Stimulated activated naive CD8-positive, alpha-beta T cell treated with anti-CD3 and anti-CD28 coated beads, Interleukin-15, Interleukin-2, amounts not matched to agents 100 ng/mL and 50 ng/mL, for 24 hours (primary cell): ENCODE data around the gene STARD5.

Experiments used
- H3K27ac Mint-ChIP-seq: one replicate; pipeline ENCODE4 v1.8.0; 2021; ENCODE audit warnings: mild to moderate bottlenecking, mixed read lengths
- H3K27me3 Mint-ChIP-seq: one replicate; pipeline ENCODE4 v1.8.0; 2021; ENCODE audit warnings: mixed read lengths
- H3K36me3 Mint-ChIP-seq: one replicate; pipeline ENCODE4 v1.8.0; 2021; ENCODE audit warnings: low read depth, mixed read lengths
- H3K4me1 Mint-ChIP-seq: one replicate; pipeline ENCODE4 v1.8.0; 2021; ENCODE audit warnings: low read depth, mixed read lengths
- H3K4me3 Mint-ChIP-seq: one replicate; pipeline ENCODE4 v1.8.0; 2021; ENCODE audit warnings: mild to moderate bottlenecking, mixed read lengths
- H3K9me3 Mint-ChIP-seq: one replicate; pipeline ENCODE4 v1.8.0; 2021; ENCODE audit warnings: mixed read lengths

STARD5 gene

DNA sequence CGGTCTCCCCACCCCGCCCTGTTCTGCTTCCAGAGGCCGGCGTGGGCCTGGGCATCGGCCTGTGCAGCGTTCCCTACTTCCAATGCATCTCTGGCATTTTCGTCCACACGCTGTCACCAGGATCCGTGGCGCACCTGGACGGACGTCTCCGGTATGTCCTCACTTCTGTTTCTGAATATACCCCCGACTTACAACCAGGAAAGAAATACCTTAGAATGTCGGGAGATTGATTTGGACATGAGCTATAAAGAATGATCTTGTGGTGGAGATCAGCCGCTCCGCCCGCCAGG lies 41.4 kb downstream of the STARD5 start:
- peak overlapping the region; percentile 32 for H3K27ac Mint-ChIP-seq
- peaks cover 54% of the 10 kb centered on the region for H3K4me1 Mint-ChIP-seq
- peaks cover 11% of the 10 kb centered on the region for H3K9me3 Mint-ChIP-seq
- H3K27me3 Mint-ChIP-seq = no peaks in the 10 kb centered on the region
- no peak overlapping the region for H3K4me3 Mint-ChIP-seq
- H3K36me3 Mint-ChIP-seq = peaks cover 37% of the 10 kb centered on the region

DNA sequence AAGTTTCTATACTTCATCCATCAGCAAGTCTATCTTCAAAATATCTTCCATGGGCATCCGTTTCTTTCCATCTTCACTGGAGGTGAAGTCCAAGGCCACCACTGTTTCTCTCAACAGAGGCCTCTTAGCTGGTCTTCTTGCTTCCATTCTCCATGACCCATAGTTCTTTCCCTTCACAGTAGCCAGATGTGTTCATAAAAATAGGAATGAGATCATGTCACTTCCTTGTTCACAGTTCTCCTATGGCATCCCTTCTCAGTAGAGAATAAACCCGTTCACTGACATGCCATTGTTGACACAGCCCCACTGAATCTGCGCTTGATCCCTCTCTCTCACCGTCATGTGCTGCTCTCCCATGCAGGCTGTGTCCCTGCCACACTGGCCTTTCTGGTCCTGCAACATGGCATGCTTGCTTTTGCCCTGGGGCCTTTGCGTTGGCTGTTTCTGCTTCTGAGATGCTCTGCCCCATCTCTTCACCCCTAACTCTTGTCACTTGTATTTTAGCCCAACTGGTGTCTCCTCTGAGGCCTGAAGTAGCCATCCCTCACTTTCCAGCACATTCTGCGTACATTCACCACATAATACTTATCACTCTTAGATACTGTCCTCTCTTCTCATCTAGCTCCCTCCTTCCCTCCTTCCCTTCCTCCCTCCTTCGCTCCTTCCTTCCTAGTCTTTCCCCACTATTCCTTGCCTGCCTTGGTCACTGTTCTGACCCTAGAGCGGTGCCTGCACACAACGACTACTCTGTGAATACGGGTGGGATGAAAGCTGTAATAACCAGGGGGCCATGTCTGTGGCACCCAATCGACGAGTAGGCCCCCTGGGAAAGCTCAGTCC lies 42.0 kb downstream of the STARD5 start:
- Mint-ChIP-seq H3K27me3 (no peaks in the 10 kb centered on the region), H3K4me3 (no peak overlapping the region), H3K36me3 (peaks cover 39% of the 10 kb centered on the region), H3K9me3 (peaks cover 10% of the 10 kb centered on the region), H3K27ac (peak overlapping the region; percentile 32), H3K4me1 (peaks cover 51% of the 10 kb centered on the region)

DNA sequence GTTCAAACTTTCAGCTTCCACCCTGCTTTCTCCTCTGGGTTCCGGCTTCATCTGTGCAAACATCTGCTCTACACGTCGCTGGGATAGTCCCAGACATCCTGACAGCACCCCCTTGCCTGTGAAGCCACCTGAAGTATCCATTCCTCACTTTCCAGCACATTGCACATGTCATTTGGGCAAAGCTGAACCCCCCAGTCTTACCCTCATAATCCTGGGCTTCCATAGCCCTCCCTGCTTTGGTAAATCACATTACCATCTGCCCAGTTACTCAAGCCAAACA lies 42.5 kb downstream of the STARD5 start:
- no peak overlapping the region for H3K27ac Mint-ChIP-seq
- no peaks in the 10 kb centered on the region for H3K27me3 Mint-ChIP-seq
- H3K4me1 Mint-ChIP-seq = peaks cover 50% of the 10 kb centered on the region
- peaks cover 43% of the 10 kb centered on the region for H3K36me3 Mint-ChIP-seq
- peaks cover 13% of the 10 kb centered on the region for H3K9me3 Mint-ChIP-seq
- H3K4me3 Mint-ChIP-seq = no peak overlapping the region

DNA sequence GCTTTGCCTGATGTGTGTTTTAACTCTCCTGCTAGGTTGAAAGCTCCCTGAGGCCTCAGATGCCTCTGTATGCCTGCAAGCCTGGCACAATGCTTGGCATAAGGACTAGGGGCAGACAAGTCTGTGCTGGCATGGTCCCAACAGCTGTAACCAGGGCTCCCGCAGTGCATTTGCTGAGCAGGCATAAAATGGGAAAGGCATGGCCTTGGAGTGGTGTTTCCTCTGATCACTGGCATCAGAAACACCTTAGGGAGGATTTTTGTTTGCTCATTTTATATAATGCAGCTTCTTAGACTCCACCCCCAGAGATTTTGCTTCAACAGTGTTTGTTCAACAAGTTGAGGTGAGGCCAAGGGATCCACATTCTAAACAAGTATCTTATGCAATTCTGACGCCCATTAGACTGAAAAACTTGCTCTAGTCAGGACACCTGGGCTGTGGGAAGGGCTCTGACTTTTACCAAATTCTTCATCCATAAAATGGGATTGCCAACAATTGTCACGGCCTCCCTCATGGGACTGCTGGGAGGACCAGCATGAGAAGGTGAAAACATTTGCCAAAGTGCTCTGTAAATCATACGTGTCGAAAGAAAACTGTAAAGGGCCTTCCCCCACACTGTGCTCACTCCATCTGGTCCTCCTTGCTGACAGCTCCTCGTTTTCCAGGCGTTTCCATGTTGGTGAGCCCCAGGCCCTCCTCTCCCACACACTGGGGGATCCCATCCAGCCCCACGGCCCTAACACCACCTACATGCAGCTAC lies 43.1 kb downstream of the STARD5 start:
- no peaks in the 10 kb centered on the region for H3K27me3 Mint-ChIP-seq
- no peak overlapping the region for H3K4me3 Mint-ChIP-seq
- peaks cover 13% of the 10 kb centered on the region for H3K9me3 Mint-ChIP-seq
- peaks cover 44% of the 10 kb centered on the region for H3K36me3 Mint-ChIP-seq
- H3K4me1 Mint-ChIP-seq = peaks cover 49% of the 10 kb centered on the region
- H3K27ac Mint-ChIP-seq = no peak overlapping the region

DNA sequence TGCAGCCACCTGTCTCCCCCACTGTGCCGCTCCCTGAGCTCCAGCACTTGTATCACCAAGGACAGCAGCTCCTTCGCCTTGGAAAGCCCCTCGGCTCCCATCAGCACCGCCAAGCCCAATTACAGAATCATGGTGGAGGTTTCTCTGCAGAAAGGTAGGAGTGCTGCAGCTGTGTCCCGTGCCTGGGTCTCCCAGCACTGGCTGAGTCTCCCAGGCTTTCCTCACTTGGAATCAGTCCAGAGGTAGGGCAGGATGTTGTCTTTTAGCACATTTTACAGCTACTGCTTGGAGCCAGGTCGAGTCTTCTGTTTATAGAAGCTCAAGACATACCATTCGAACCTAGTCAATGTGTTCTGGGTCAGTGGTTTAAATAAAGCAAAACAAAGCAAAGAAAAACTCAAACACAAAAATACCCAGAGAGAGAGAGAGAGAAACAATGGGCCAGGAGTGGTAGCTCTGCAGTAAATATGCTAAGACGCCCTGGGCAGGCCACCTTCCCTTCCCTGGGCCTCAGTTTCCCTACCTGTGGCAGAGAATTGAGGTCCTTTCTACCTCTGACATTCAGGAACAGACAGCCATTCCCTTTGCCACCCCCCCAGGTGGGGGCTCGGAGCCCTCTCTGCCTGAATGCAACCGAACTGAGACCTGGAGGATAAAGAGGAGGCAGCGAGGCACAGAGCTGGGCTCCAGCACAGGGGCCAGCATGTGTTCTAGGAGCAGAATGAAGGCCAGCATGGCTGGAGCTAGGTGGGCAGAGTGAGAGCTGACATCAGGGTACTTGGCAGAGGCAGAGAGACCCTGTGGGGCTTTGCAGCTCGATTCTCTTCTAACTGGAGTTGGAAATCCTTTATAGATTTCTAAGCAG lies 44.1 kb downstream of the STARD5 start:
- Mint-ChIP-seq H3K27me3 (no peaks in the 10 kb centered on the region), H3K9me3 (peaks cover 13% of the 10 kb centered on the region), H3K27ac (no peak overlapping the region), H3K36me3 (peaks cover 36% of the 10 kb centered on the region), H3K4me1 (peaks cover 49% of the 10 kb centered on the region), H3K4me3 (no peak overlapping the region)

DNA sequence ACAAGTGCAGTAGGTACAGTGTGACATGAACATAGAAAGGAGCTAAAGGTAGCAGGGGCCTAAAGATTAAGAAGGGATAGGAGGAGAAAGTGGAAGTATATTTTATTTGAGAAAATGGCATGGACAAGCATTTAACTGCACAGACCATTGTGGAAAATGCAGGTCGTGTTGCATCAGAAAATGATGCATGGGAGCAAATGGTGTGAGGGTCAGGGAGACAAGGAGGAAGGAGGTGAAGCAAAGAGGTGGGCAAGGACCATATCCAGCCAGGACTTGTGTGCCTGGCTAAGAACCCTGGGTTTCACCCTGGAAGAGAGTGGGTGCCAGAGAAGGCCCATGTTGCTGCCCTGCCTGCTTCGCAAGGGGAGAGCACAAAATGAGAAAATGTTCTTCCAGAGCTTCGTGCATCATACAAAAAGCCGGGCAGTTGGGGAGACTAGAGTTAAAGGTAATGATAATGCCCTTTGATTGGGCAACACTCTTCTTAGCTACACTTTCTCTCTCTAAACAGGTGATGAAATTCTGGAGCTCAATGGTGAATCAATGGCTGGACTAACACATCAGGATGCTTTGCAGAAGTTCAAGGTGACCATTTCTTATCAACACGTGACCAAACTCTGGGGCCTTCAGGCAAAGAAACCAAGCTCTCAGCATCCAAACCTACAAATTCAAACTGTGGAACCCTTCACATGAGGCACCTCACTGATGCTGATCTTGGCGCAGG lies 45.5 kb downstream of the STARD5 start:
- H3K4me3 Mint-ChIP-seq = no peak overlapping the region
- no peak overlapping the region for H3K27ac Mint-ChIP-seq
- H3K36me3 Mint-ChIP-seq = peaks cover 27% of the 10 kb centered on the region
- no peaks in the 10 kb centered on the region for H3K27me3 Mint-ChIP-seq
- peaks cover 45% of the 10 kb centered on the region for H3K4me1 Mint-ChIP-seq
- peaks cover 13% of the 10 kb centered on the region for H3K9me3 Mint-ChIP-seq

DNA sequence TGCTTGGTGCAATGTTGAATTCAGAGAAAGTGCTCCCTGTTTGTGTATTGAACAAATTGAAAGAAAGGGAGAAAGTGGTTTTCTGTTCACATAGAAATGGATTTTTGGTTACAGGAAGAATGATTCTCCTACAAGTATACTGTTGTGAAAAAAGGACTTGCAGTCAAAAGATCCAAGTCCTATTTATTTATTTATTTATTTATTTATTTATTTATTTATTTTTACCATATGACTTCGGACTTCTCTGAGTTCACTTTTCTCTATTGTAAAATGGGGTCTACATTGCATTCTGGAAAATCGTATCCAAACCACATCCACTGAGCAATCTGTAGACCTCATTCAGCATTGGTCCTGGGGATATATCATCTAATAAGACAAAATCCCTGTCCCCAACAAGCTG lies 46.1 kb downstream of the STARD5 start:
- Mint-ChIP-seq H3K4me1 (peaks cover 45% of the 10 kb centered on the region), H3K27me3 (no peaks in the 10 kb centered on the region), H3K27ac (no peak overlapping the region), H3K4me3 (no peak overlapping the region), H3K9me3 (peaks cover 13% of the 10 kb centered on the region), H3K36me3 (peaks cover 27% of the 10 kb centered on the region)

DNA sequence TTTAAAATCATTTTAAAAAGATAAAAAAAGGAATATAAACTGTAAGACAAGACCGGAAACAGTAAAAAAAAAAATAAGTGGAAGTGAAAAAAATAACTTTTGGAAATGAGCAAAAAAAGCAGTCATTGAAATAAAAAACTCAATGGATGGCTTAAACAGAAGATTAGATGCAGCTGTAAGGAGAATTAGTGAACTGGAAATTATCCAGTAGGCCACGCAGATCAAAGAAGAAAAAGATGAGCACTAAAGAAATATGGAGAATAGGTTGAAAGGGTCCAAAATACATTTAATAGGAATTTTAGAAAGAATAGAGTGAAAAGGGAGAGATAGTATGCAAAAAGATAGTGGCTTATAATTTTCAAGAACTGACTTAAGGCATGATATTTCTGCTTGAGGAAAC lies 47.0 kb downstream of the STARD5 start:
- Mint-ChIP-seq H3K4me3 (no peak overlapping the region), H3K27me3 (no peaks in the 10 kb centered on the region), H3K27ac (no peak overlapping the region), H3K4me1 (peaks cover 42% of the 10 kb centered on the region), H3K9me3 (peaks cover 13% of the 10 kb centered on the region), H3K36me3 (peaks cover 26% of the 10 kb centered on the region)

DNA sequence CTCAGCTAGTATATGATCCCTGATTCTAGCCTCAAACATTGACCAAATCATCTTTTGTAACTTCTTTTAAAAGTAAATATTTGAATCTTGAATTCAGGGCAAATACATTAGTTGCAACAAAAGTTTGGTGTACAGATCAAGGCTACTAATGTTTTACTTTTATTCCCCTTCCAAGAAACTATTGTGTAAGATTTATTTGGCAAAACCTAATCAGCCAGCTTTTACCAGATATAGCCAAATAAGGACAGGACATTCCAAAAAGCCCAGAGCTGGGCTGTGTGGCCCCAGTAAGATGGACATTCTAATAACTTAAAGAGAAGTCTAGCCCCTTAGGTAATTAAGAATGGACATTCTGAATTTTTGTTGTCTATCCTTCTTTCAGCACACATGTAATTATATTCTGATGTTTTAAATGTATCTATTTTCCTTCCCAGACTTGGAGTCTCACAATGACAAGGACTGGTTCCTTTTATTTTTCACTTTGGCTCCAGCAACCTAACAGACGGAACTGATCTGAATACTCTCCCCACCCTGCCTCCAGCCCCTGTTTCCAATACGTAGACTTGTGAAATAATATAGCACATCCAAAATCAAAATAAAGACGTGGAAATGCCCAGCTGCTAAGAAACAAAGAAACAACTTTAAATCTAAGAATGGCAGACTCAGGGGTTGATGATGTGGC lies 48.1 kb downstream of the STARD5 start:
- no peak overlapping the region for H3K4me3 Mint-ChIP-seq
- no peaks in the 10 kb centered on the region for H3K27me3 Mint-ChIP-seq
- H3K27ac Mint-ChIP-seq = peak overlapping the region; percentile 41
- H3K36me3 Mint-ChIP-seq = peaks cover 19% of the 10 kb centered on the region
- peaks cover 13% of the 10 kb centered on the region for H3K9me3 Mint-ChIP-seq
- peaks cover 34% of the 10 kb centered on the region for H3K4me1 Mint-ChIP-seq

DNA sequence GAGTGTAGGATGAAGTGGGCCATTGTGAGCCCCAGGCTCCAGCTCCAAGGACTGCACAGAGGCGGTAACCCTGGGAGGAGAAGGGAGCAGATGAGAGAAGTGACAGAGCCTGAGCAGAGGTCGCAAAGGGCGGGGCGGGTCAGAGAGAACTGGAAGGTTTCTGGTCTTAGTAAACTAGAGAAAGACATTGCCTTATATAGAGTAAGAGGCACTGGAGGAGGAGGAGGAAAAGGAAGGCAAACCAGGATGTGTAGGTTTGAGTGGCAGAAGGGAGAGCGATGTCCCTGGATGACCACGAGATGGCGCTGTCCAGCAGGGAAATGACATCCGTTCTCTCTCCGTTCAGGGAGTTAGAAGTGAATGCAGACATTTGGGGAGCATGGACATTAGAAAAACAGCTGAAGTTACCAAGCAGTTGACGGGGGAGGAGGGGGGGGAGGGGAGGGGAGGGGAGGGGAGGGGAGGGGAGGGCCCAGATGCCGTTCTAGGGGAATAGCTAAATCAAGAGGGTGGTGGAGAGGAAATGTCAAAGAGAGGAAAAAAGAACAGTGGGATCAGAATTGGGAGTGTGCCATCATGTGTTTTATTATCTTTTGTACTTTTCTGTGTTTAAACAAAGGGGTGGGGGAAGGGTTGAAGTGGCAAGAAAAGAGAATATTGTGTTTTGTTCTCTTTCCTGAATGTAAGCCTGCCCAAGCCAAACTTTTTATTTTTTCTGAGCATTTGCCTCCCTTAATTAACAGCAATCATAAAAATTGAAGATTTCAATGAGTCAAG lies 48.8 kb downstream of the STARD5 start:
- no peaks in the 10 kb centered on the region for H3K27me3 Mint-ChIP-seq
- peak overlapping the region; percentile 41 for H3K27ac Mint-ChIP-seq
- H3K36me3 Mint-ChIP-seq = peaks cover 19% of the 10 kb centered on the region
- H3K9me3 Mint-ChIP-seq = peaks cover 13% of the 10 kb centered on the region
- H3K4me1 Mint-ChIP-seq = peaks cover 35% of the 10 kb centered on the region
- no peak overlapping the region for H3K4me3 Mint-ChIP-seq

DNA sequence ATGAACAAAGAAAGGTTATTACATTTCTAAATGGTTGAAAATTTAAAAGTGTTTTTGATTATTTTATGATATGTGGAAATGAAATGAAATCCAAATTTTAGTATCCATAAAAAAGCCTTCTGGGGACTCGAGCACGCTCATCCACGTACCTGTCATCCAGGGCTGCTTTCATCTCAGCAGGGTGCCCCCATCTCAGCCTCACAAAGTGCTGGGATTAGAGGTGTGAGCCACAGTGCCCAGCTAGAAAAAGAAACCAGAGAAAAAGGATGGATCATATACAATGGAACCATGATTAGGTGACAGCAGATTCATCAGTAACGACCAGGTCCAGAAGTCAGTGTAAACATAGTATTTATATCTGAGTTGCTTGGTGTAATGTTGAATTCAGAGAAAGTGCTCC lies 49.7 kb downstream of the STARD5 start:
- Mint-ChIP-seq H3K36me3 (peaks cover 19% of the 10 kb centered on the region), H3K27me3 (no peaks in the 10 kb centered on the region), H3K27ac (no peak overlapping the region), H3K4me3 (no peak overlapping the region), H3K4me1 (peaks cover 41% of the 10 kb centered on the region), H3K9me3 (peaks cover 13% of the 10 kb centered on the region)

DNA sequence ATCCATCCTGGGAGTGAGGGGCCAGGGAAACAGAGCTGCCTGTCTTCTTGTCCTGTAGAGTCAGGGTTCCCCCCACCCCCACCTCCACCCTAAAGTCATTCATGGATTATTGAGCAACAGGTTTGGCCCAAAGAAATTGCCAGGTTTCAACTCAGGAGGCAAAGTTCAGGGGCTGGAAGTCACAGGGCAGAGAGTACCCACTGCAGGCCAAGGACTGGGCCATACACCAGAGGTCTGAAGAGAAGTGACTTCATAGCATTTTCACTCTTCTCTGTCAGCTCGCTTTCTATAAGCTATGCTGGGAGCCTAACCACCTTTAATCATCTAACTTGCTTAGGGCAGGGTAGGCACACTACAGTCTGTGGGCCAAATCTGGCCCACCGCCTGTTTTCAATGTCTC lies 50.1 kb downstream of the STARD5 start:
- H3K9me3 Mint-ChIP-seq = peaks cover 13% of the 10 kb centered on the region
- H3K27ac Mint-ChIP-seq = no peak overlapping the region
- no peaks in the 10 kb centered on the region for H3K27me3 Mint-ChIP-seq
- H3K4me1 Mint-ChIP-seq = peaks cover 45% of the 10 kb centered on the region
- peaks cover 19% of the 10 kb centered on the region for H3K36me3 Mint-ChIP-seq
- H3K4me3 Mint-ChIP-seq = no peak overlapping the region

DNA sequence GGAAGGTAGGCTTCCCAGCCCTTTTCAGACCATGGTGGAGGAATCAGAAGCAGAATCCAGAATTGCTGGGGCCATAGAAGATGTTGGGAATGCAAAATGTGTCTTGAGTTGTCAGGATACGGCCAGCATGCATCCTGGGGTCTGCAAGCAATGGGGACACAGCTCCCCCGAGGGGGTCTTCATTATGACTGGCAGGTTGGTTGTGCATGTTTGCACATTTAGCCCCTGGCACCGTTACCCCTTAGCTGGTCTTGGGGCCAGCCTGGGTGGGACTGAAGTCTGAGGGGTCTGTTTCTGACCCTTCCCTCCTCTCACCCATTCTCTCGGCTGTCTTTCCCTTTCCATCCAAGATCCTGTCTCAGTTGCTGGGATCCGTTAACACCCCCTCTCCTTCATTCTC lies 50.7 kb downstream of the STARD5 start:
- Mint-ChIP-seq H3K4me1 (peaks cover 51% of the 10 kb centered on the region), H3K4me3 (no peak overlapping the region), H3K36me3 (peaks cover 16% of the 10 kb centered on the region), H3K27ac (no peak overlapping the region), H3K9me3 (peaks cover 11% of the 10 kb centered on the region), H3K27me3 (no peaks in the 10 kb centered on the region)
